Measurements from ENCODE around the gene FGFR3. TPM values are rescaled to one million over a fixed set of nuclear protein-coding genes. Genes with fewer than 3 reads are reported as not detected.

FGFR3 gene
- total RNA-seq, 1 donor from 2014 or later = 32.1 TPM

- H3K4me1 ChIP-seq = no peaks in the 10 kb centered on the region
- no peaks in the 10 kb centered on the region for H3K27me3 ChIP-seq
- TF ChIP-seq CTCF (IDR thresholded peaks at IDR 0.05) = no peak
- H3K4me3 ChIP-seq = no peak overlapping the region
- DNase-seq = no peak
- H3K36me3 ChIP-seq = no peaks in the 10 kb centered on the region
- no peak for ATAC-seq
- no peaks in the 10 kb centered on the region for H3K9me3 ChIP-seq
- no peak overlapping the region for H3K27ac ChIP-seq
- intact Hi-C loops (cut with DNase I) = no loop called here
These were observed 5.5 kb upstream of the FGFR3 start for GRCh38 chr4:1787411-1788077.

GRCh38 chr4:1788254-1788973, 4.7 kb upstream of the FGFR3 start:
- no peak overlapping the region for H3K4me3 ChIP-seq
- TF ChIP-seq CTCF (IDR thresholded peaks at IDR 0.05) = no peak
- H3K27me3 ChIP-seq = no peaks in the 10 kb centered on the region
- H3K36me3 ChIP-seq = no peaks in the 10 kb centered on the region
- no peaks in the 10 kb centered on the region for H3K9me3 ChIP-seq
- H3K27ac ChIP-seq = no peak overlapping the region
- DNase-seq = no peak
- H3K4me1 ChIP-seq = no peaks in the 10 kb centered on the region
- intact Hi-C loops (cut with DNase I) = no loop called here
- no peak for ATAC-seq

- Histone ChIP-seq H3K27me3 (peaks cover 7% of the 10 kb centered on the region), H3K27ac (no peak overlapping the region), H3K4me1 (peaks cover 6% of the 10 kb centered on the region), H3K9me3 (no peaks in the 10 kb centered on the region), H3K4me3 (no peak overlapping the region), H3K36me3 (no peaks in the 10 kb centered on the region)
- DNase-seq = no peak
- no peak for ATAC-seq
- TF ChIP-seq CTCF (IDR thresholded peaks at IDR 0.05) = no peak
- intact Hi-C loops (cut with DNase I) = no loop called here
These were observed 3.5 kb upstream of the FGFR3 start for GRCh38 chr4:1789552-1789951.

- H3K36me3 ChIP-seq = no peaks in the 10 kb centered on the region
- H3K4me3 ChIP-seq = no peak overlapping the region
- ATAC-seq (no peak), DNase-seq (no peak)
- H3K27ac ChIP-seq = no peak overlapping the region
- intact Hi-C loops (cut with DNase I) = no loop called here
- no peaks in the 10 kb centered on the region for H3K9me3 ChIP-seq
- TF ChIP-seq CTCF (IDR thresholded peaks at IDR 0.05) = no peak
- peaks cover 6% of the 10 kb centered on the region for H3K4me1 ChIP-seq
- H3K27me3 ChIP-seq = peaks cover 9% of the 10 kb centered on the region
These were observed 3.1 kb upstream of the FGFR3 start for GRCh38 chr4:1790005-1790404.

GRCh38 chr4:1792158-1792831, 798 bp upstream of the FGFR3 start:
- Histone ChIP-seq H3K36me3 (no peaks in the 10 kb centered on the region), H3K4me3 (peak overlapping the region; percentile 23), H3K4me1 (peaks cover 18% of the 10 kb centered on the region), H3K27ac (no peak overlapping the region), H3K9me3 (no peaks in the 10 kb centered on the region), H3K27me3 (peaks cover 28% of the 10 kb centered on the region)
- DNase-seq (no peak), ATAC-seq (peak; percentile 37)
- TF ChIP-seq CTCF (IDR thresholded peaks at IDR 0.05) = no peak
- intact Hi-C loops (cut with DNase I) = no loop called here

Data from upper lobe of right lung (tissue), 1 donor.